GDM1 (cell line): ENCODE results near the gene OASL.
"Not testable (repeated sequence)": the region's sequence is repeated elsewhere in the genome, so short reads cannot be mapped to it uniquely, and the experiment has no call there.

Experiments used
- DNase-seq: peaks from one replicate; lab custom pipeline; 2025; lab: John Stamatoyannopoulos, UW

OASL gene

DNA sequence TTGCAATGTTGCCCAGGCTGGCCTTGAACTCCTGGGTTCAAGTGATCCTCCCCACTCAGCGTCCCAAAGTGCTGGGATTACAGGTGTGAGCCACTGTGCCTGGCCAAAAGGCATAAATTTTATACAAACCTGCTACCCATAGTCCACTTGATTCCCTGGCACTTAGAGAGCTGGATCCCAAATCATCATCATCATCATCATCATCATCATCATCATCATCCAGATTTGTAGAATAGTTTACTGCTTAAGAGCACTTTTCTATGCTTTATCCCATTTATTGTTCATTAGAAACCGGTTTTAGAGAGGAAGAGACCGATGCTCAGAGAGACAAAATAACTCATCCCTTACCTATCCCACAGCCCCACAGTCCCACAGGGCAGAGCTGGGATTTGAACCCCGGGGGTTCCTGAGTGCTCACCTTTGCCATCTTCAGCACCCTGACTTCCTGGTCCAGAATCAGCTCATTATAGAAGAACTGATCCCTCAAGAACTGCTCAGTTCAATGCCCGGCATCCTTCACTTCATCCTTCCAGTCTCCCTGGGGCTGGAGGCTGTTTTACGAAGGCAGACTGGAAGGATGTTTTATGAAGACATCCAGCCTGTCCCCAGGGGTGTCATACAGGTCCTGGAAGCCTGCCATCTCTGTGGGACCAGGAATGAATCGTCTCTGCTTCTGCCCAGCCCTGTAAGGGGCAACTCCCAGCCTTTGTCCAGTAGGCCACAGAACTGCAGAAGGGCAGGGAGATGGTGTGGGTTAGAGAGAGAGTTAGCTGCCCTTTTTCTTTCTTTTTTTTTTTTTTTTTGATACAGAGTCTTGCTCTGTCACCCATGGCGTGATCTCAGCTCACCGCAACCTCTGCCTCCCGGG lies 20.2 kb upstream of the OASL start:
- DNase-seq: no peak

GRCh38 chr12:121057794-121058193 lies 18.7 kb upstream of the OASL start:
- DNase-seq: no peak

DNA sequence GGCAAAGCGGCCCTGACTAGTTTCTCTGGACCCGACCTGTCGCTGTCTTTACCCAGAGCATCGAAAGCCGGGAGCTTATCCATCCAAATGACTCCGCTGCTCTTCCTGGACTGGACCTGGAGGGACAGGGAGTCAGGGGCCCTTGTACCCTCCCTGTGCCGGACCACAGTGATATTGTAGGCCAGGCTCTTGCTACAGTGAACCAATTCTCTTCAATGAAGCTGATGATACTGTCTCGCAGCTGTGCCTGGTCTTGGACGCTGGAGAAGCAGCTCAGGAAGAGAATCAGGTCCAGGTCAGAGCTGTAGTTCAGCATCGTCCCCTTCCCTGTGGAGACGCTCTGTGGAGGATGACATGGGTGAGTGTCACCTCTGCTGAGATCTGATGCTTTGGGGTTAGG lies 14.7 kb upstream of the OASL start:
- no peak for DNase-seq

DNA sequence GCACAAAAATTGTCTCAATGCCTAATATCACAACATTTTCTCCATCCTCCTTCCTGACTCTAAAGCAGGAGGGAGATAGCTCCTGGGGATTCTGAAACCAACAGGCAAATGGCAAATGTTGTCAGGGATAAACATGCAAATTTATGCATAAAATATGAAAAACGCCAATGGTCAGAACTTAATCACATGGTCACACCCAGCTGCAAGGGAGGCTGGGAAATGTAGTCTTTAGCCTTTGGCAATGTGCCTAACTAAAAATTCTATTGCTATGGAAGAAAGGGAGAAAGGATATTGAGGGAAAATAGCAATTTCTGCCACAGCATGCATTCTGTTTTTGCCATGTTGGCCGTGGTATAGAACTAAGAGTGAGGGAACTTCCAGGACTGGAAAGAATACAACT lies 11.7 kb upstream of the OASL start:
- no peak for DNase-seq

DNA sequence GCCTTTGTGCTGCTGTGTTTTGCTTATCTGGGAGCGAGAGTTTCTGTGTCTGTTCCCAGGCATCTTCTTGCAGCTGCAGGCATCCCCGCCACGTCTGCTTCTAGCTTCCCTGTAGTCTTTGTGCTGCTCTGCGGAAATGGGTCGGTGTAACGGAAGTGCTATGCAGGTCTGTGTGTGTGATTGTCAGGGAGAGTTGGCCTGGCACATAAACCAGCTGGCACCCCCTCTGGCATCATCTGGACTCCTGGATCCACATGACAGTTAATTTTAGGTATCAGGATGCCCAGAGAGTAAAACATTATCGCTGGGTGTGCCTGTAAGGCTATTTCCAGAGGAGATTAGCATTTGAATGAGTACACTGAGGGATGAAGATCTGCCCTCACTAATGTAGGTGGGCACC lies 9.4 kb upstream of the OASL start:
- DNase-seq: no peak

DNA sequence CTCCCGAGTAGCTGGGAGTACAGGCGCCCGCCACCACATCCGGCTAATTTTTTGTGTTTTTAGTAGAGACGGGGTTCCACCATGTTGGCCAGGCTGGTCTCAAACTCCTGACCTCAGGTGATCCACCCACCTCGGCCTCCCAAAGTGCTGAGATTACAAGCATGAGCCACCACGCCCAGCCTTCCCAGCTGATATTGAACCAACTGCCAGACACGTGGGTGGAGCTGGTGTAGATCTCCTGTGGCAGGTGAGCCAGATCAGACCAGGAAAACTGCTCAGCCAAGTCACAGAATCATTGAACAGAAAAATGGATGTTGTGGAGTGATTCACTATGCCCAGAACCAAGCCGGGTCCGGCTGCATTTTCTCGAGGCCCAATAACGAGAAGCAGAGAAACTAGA lies 8.4 kb upstream of the OASL start:
- DNase-seq: not testable (repeated sequence)

DNA sequence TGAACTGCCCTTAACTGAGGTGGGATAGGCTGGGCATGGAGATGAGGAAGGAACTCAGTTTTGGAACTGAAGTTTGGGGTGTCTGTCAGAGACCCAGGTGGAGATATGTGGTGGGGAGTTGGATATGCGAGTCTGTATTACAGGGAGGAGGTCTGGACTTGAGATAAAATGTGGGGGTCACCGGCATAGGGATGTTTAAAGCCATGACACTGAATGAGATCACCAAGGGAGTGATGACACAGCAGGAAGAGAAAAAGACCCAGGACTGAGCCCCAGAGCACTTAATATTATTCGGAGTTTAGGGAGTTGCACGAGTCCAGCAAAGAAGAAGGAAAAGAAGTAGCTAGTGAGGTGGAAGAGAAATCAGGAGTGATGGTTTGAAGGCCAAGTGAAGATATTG lies 4.0 kb upstream of the OASL start:
- DNase-seq: no peak

GRCh38 chr12:121036810-121037326 lies 2.2 kb downstream of the OASL start:
- DNase-seq: no peak

DNA sequence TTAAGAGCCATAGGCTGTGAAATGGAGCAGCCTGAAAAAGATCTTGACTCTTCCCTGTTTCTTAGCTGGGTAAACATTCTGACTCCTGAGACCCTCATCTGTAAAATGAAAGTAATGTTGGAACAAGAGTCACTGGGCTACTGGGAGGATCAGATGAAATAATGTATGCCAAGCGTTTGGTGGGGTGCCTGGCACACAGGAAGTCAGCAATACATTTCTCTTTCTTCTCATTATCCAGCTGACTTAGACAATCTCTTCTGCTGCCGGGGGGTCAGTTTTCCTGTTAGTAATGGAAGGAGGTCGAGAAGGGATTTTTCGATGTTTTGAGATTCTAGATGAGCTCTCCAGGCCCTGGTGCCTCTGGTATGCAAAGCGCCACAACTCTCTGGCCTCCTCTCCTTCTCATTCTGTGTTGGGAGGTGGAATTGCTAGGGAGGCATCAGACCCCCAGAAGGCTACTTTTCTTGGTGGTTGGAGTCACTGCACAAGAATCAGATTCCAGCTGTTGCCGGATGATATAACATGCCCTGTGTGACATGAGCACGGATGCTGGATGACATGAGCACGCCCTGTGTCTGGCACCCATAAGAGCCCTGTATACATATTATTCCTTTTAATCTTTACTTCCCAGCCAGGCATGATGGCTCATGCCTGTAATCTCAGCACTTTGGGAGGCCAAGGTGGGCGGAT lies 4.3 kb downstream of the OASL start:
- no peak for DNase-seq

- DNase-seq: no peak
These were observed 5.3 kb downstream of the OASL start for GRCh38 chr12:121033625-121034349.

GRCh38 chr12:121030576-121031212 lies 8.4 kb downstream of the OASL start:
- DNase-seq: no peak

GRCh38 chr12:121026274-121027045 lies 12.6 kb downstream of the OASL start:
- DNase-seq: no peak

DNA sequence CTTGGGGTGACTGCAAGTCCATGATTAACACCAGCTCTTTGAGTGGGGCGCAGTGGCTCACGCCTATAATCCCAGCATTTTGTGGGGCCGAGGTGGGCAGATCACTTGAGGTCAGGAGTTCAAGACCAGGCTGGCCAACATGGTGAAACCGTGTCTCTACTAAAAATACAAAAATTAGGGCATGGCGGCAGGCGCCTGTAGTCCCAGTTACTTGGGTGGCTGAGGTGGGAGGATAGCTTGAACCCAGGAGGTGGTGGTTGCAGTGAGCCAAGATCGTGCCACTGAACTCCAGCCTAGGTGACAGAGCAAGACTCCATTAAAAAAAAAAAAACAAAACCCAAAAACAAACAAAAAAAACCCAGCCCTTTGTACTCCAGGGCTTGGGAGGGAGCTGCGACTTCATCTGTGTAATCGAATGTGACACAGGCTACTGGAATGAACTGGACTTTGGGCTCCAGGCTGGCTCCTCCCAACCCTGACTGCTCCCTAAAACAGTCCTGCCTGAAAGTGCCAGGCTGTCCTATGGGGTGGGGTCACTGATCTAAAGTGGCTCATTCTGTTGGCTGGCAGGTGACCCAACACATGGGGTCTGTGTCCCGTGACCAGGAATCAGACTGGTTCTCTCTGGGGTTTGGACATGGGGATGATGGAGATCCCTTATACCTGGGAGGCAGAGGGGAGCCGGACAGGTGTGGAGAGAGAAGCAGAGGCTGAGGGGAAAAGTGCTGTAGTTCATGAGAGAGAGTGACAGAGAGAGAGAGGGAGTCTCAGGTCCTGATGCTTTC lies 13.4 kb downstream of the OASL start:
- no peak for DNase-seq

GRCh38 chr12:121023799-121024198 lies 15.2 kb downstream of the OASL start:
- DNase-seq: no peak

- DNase-seq: no peak
These were observed 16.3 kb downstream of the OASL start for GRCh38 chr12:121022713-121023112.

- DNase-seq: no peak
These were observed 17.3 kb downstream of the OASL start for GRCh38 chr12:121021754-121022153.

GRCh38 chr12:121018860-121019617 lies 20.0 kb downstream of the OASL start:
- no peak for DNase-seq

GRCh38 chr12:121017966-121018491 lies 21.0 kb downstream of the OASL start:
- no peak for DNase-seq
